GM18526 (cell line): ENCODE measurements around the gene PRKCSH.

Experiments
- POLR2A ChIP-seq: IDR thresholded peaks from 3 replicates; pipeline ENCODE4 v1.6.1; 2011; ENCODE audit not compliant: insufficient read length; ENCODE audit errors: extremely low read depth

Gene PRKCSH, protein sequence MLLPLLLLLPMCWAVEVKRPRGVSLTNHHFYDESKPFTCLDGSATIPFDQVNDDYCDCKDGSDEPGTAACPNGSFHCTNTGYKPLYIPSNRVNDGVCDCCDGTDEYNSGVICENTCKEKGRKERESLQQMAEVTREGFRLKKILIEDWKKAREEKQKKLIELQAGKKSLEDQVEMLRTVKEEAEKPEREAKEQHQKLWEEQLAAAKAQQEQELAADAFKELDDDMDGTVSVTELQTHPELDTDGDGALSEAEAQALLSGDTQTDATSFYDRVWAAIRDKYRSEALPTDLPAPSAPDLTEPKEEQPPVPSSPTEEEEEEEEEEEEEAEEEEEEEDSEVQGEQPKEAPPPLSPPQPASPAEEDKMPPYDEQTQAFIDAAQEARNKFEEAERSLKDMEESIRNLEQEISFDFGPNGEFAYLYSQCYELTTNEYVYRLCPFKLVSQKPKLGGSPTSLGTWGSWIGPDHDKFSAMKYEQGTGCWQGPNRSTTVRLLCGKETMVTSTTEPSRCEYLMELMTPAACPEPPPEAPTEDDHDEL

GRCh38 chr19:11435057-11435832, at the start of gene PRKCSH, which contains the start of gene ODAD3:
TSS of gene PRKCSH (plus strand) at chr19:11435635. CDS start at chr19:11436118, 483 bp downstream.
TSS of gene ODAD3 (minus strand) at chr19:11435121. CDS start at chr19:11435016, 105 bp downstream.
- TF ChIP-seq POLR2A, result peak; percentile 83

- no peak for TF ChIP-seq POLR2A
These were observed 48.0 kb upstream of the PRKCSH start for GRCh38 chr19:11387162-11388034.

GRCh38 chr19:11390359-11390758, 45.1 kb upstream of the PRKCSH start:
- no peak for TF ChIP-seq POLR2A

DNA sequence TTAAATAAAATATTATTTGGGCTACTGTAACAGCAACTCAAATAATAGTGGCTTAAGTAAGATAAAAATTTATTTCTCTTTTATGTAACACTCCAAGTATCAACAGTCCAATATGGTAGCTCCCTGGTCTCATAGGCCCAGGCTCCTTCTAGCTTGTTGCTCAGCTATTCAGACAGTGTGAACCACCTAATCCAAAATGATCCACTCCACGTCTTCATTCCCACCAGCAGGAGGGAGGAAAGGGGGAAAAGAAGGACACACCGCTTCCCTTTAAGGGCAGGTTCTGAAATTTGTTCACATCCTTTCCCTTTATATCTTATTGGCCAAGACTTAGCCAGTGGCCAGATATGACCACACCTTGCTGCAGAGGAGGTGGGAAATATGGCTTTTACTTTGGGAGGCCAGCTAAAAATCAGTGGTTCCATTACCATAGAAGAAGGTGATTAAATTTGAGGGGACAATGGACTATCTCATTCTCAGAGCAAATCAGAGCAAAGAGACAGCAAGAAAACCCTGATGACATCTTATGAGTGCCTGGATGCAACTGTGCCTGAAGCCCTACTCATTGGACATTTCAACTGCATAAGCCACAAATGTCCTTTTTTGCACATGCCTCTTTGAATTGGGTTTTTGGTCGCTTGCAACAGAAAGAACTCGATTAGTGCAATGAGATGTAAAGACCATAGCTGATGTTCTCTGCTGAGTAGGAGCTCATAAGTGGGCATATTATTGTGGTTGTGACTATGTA, 44.3 kb upstream of the PRKCSH start:
- no peak for TF ChIP-seq POLR2A

GRCh38 chr19:11397089-11397610, 38.3 kb upstream of the PRKCSH start:
- TF ChIP-seq POLR2A, result no peak

- no peak for TF ChIP-seq POLR2A
These were observed 35.8 kb upstream of the PRKCSH start for GRCh38 chr19:11399667-11400066.

DNA sequence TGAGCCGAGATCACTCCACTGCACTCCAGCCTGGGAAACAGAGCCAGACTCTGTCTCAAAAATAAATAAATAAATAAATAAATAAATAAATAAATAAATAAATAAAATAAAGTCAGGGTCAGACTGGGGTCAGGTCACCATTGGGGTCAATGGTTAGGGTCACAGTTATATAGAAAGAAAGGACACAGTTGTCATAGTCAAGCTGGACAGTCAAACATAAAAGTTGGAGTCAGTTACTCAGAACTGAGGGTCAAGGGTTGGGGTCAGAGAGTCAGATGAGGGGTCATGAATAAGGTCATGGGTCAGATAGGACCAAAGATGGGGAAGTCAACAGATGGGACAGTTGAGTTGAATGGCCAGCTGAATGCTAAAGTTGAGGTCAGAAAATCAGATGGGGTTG, 34.6 kb upstream of the PRKCSH start:
- TF ChIP-seq POLR2A, result no peak

DNA sequence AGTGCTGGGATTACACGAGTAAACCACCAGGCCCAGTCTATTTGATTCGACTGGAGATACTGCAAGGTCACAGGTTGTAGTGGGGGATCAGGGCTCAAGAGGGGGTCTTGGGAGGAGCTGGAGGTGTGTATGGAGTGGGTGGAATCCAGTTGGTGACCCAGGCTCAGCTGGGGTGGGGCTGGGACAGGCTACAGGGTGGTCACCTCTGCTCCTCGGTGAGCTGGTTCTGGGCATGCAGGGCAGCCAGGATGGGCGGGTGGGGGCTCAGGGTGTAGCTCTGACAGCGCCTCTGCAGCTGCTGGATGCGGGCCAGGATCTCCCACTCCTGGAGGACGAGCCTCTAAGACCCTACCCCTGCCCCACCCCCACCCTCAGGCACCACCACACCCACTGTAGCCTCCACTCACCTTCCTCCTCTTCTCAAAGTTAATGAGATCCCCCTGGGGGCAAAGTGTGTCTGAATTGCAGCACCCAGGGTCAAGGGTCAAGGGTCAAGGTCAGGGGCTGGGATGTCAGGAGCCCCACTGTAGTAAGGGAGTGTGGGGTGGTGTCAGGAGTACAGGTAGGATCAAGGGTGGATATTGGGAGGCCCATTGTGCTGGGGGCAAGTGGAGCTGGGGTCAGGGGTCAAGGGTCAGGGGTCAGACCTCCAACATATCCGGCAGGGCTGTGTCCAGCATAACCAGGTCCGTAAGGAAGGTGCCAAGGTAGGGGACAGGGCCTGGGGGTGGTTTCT, 33.5 kb upstream of the PRKCSH start:
- no peak for TF ChIP-seq POLR2A

DNA sequence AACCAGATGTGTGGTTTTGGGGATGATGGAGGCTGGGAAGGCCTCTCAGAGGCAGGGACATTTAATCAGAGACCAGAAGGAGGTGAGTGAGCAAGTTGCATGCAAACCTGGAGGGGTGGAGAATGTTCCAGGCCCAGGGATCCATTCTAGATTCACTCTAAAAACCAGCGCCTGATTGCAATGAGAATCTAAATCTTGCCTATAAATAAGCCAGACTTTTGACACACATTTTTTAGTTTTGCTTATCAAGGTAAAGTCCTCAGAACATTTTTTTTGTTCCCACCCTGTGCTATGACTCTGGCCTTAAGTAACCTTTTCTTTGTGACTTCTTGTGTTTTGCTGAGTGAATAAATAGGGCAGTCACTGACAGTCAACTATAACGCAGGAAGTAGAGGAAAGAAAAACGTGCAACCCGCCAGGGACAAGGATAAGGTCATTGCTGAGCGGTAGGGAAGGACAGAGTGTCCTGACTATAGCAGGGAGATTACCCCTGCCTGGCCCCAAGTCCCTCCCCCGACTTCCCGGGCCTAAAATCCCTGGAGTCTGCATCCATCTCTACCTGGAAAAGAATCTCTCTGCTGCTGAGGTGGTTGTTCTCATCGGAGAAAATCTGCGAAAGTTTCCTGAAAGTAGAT, 30.7 kb upstream of the PRKCSH start:
- TF ChIP-seq POLR2A, result no peak

- TF ChIP-seq POLR2A, result no peak
These were observed 29.4 kb upstream of the PRKCSH start for GRCh38 chr19:11405846-11406643.

GRCh38 chr19:11408591-11408990, 26.8 kb upstream of the PRKCSH start:
- no peak for TF ChIP-seq POLR2A

- TF ChIP-seq POLR2A, result no peak
These were observed 24.8 kb upstream of the PRKCSH start for GRCh38 chr19:11410682-11411081.
